Right lobe of liver (tissue), 6 donors: ENCODE data around the gene RALB. TPM values are rescaled to one million over a fixed set of nuclear protein-coding genes. Genes with fewer than 3 reads are reported as not detected.

Experiments
- ATAC-seq, 4 donors: fragments of 200-7000 bp; cut with Tn5 transposase; one replicate each; pipeline ENCODE4 v1.9.1; 2020; ENCODE audit warnings: mild to moderate bottlenecking in 4 of 4, moderate library complexity in 4 of 4
- DNase-seq, 3 donors: peaks; one replicate each; pipeline ENCODE4 v3.0.0-alpha.2; 2020
- H3K27ac ChIP-seq, 3 donors: fragments of 200-600 bp; one replicate each; pipeline ENCODE4 v1.8.0; 2022
- H3K27me3 ChIP-seq, 2 donors: fragments of 200-600 bp; one replicate each; pipeline ENCODE4 v1.8.0; 2022
- H3K36me3 ChIP-seq, 4 donors: fragments of 200-600 bp; sonication (generic) in 1 of 4; one replicate each; pipeline versions ENCODE4 v1.5.1 to v1.8.0; 2017 to 2022; ENCODE audit warnings: control low read depth in 1 of 4
- H3K4me1 ChIP-seq, 4 donors: fragments of 200-600 bp; sonication (generic) in 1 of 4; one replicate each; pipeline versions ENCODE4 v1.5.1 to v1.8.0; 2017 to 2022; ENCODE audit warnings: control low read depth in 1 of 4
- H3K4me3 ChIP-seq, 3 donors: fragments of 200-600 bp; one replicate each; pipeline ENCODE4 v1.8.0; 2022
- H3K9me3 ChIP-seq, 4 donors: fragments of 200-600 bp; sonication (generic) in 1 of 4; one replicate each; pipeline versions ENCODE4 v1.5.1 to v1.8.0; 2017 to 2022; ENCODE audit warnings: control low read depth in 1 of 4
- CTCF ChIP-seq, 4 donors: fragments of 200-600 bp in 3 of 4; fragments of 450-650 bp in 1 of 4; IDR thresholded peaks; one replicate each; pipeline versions ENCODE4 v1.5.1 to v1.8.0; 2016 to 2022; ENCODE audit warnings: antibody characterized with exemption in 4 of 4, mild to moderate bottlenecking in 2 of 4
- POLR2A ChIP-seq: fragments of 450-650 bp; IDR thresholded peaks from one replicate; pipeline ENCODE4 v1.6.1; 2017; ENCODE audit warnings: antibody characterized with exemption, mild to moderate bottlenecking
- WGBS: methylation state at CpG from one replicate; pipeline ENCODE4 v1.1.6; 2018; ENCODE audit warnings: low coverage, low lambda C conversion rate; ENCODE audit not compliant: insufficient coverage; ENCODE audit errors: missing lambda C conversion rate; 5-methylcytosine and 5-hydroxymethylcytosine counted together
- intact Hi-C, 2 donors: fragments of 100-400 bp; cut with DNase I; formaldehyde crosslinking; loops; one replicate each; pipeline versions ENCODE4 v1.11.2 to v1.14.1; 2022
- total RNA-seq, 6 experiments: library from RNA; depleted of rRNA in 2 of 6; stranded (reverse); fragments of >200 nt in 2 of 6; fragmentation: NEBNext Ultra II Directional in 3 of 6; extraction: Animal tissue kit (Norgen Biotek cat#: 25700) in 3 of 6; gene quantifications; one replicate each; pipeline versions ENCODE4 v1.1.0 to v1.2.4, GENCODE V29; 2016 to 2023
- donor health status: DM: no; HTN: yes; CAD: no.
- donor health status: DM: no; HTN: no; CAD: no.
- donor health status: DM: no; HTN: no; CAD: no.
- donor health status: DM: no; HTN: yes; CAD: no.
- donor health status: DM: no; HTN: yes; CAD: no.

Gene RALB
- total RNA-seq, 6 experiments from 2014 or later: 14.5 to 26.8 (median 18.6) TPM

DNA sequence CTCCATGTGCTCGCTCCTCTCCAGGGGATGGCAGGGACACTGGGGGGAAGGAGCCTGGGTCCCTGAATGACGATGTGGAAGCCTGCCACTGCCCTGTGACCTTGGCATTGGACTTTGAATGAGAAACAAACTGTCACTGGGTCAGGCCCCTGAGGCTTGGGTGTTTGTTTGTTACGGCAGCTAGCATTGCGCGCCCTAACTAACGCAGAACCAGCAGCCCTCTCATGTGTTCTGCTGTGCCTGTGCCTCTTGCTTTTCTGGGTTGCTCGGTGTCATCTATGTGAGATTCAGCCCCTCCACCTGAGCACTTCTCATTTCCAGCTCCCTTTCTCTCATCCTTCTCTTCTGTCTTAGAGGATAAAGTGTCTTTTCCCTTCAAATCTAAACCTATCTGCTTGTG is 69.7 kb downstream of the RALB start:
- ATAC-seq: peak in 1 of 4 donors; percentile 7
- Histone ChIP-seq H3K9me3 (no peaks in the 10 kb centered on the region), H3K27ac (no peak overlapping the region), H3K27me3 (no peaks in the 10 kb centered on the region), H3K4me1 (peaks cover 0 to 10% (median 2%) of the 10 kb centered on the region in 4 donors), H3K36me3 (no peaks in the 10 kb centered on the region), H3K4me3 (no peak overlapping the region)
- WGBS: 82% methylated on average over 4 of the region's 7 CpGs
- intact Hi-C loops: no loop called here
- peak in 1 of 3 donors; percentile 23 for DNase-seq
- no peak for TF ChIP-seq CTCF (IDR thresholded peaks at IDR 0.05)
- TF ChIP-seq POLR2A: no peak

- H3K4me1 ChIP-seq: peaks cover 0 to 10% (median 2%) of the 10 kb centered on the region in 4 donors
- no peaks in the 10 kb centered on the region for H3K27me3 ChIP-seq
- DNase-seq: peak; percentile 76 to 86 (median 84)
- no peaks in the 10 kb centered on the region for H3K36me3 ChIP-seq
- ATAC-seq: peak; percentile 89 to 96 (median 92)
- intact Hi-C loops: no loop called here
- H3K4me3 ChIP-seq: no peak overlapping the region
- WGBS: 11% methylated on average over 4 of the region's 10 CpGs
- no peak overlapping the region for H3K27ac ChIP-seq
- TF ChIP-seq CTCF (IDR thresholded peaks at IDR 0.05) (no peak), POLR2A (no peak)
- H3K9me3 ChIP-seq: no peaks in the 10 kb centered on the region
Measured at GRCh38 chr2:120323214-120323613, 70.6 kb downstream of the RALB start.

DNA sequence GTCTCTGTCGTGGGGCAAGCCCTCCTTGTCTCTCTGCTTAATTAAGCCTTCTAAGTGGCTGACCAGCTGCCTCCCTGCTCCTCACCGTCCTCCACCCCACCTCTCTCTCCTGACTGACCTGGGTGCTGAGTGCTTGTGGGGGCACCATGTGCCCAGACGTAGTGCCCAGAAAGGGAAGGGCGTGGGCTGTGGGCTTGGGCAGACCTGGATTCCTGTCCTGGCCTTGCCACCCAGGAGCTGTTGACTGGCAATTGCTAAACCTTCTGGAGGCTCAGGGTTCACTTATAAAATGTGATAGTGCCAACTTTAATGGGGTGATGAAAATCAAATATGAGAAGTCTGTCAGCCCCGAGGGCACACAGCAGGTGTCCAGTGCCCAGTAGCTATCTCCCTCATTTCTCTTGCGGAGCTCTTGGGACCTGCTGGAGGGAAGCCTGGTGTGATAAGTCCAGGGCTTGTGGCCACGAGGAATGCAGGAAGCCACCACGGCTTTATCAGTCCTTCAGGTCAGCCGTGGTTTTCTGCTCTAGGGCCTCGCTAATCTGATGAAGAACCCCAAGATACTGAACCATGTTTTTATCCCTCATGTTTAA is 71.3 kb downstream of the RALB start:
- Histone ChIP-seq H3K4me3 (no peak overlapping the region), H3K9me3 (no peaks in the 10 kb centered on the region), H3K36me3 (no peaks in the 10 kb centered on the region), H3K27me3 (no peaks in the 10 kb centered on the region), H3K4me1 (peaks cover 0 to 10% (median 2%) of the 10 kb centered on the region in 4 donors), H3K27ac (no peak overlapping the region)
- WGBS: 40% methylated on average over 1 of the region's 10 CpGs
- ATAC-seq (peak; percentile 12 to 34 (median 24)), DNase-seq (peak in 1 of 3 donors; percentile 31)
- TF ChIP-seq CTCF (IDR thresholded peaks at IDR 0.05): no peak
- no peak for TF ChIP-seq POLR2A
- intact Hi-C loops: no loop called here

DNA sequence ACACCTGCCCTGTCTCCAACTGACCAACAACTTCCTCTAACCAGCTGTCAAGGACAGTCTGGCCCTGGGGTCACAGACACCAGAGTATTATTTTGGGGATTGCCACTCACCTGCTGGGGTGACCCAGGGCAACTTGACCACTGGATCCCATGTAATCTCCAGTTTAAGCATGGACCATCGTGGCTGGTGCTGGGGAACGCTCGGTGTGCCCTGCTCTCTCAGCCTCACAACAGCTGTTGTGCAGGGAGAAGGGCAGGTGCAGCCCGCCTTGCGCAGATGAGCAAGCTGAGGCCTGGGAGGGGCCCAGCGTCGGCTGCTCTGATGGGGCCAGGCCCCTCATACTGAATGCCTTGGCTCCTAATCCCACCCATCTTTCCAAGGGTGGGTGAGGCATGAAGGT is 72.3 kb downstream of the RALB start:
- intact Hi-C loops: no loop called here
- ATAC-seq: no peak
- Histone ChIP-seq H3K9me3 (no peaks in the 10 kb centered on the region), H3K27me3 (no peaks in the 10 kb centered on the region), H3K36me3 (no peaks in the 10 kb centered on the region), H3K4me1 (peaks cover 0 to 10% (median 2%) of the 10 kb centered on the region in 4 donors), H3K4me3 (no peak overlapping the region), H3K27ac (no peak overlapping the region)
- no CpG with 5 or more reads among the region's 7 CpGs for WGBS
- no peak for TF ChIP-seq CTCF (IDR thresholded peaks at IDR 0.05)
- no peak for TF ChIP-seq POLR2A
- peak in 1 of 3 donors; percentile 30 for DNase-seq
